Neuronal stem cell (in vitro differentiated cells): ENCODE measurements around the gene ADAD2.

Source experiments
- DNase-seq: peaks from one replicate; pipeline ENCODE4 v3.0.0-alpha.2; 2013; ENCODE audit warnings: low spot score
- H2AFZ ChIP-seq: one replicate; pipeline ENCODE4 v1.6.1; 2013; ENCODE audit warnings: mild to moderate bottlenecking, low read length, inconsistent platforms
- H2AK5ac ChIP-seq: 2 replicates; pipeline ENCODE4 v1.6.1; 2013; ENCODE audit warnings: low read depth, mild to moderate bottlenecking, inconsistent platforms, low read length, moderate library complexity, mixed read lengths
- H2BK120ac ChIP-seq: 2 replicates; pipeline ENCODE4 v1.6.1; 2013; ENCODE audit warnings: low read depth, mild to moderate bottlenecking, inconsistent platforms, low read length, moderate library complexity, mixed read lengths
- H2BK12ac ChIP-seq: one replicate; pipeline ENCODE4 v1.6.1; 2013; ENCODE audit warnings: low read length, inconsistent platforms
- H2BK15ac ChIP-seq: 2 replicates; pipeline ENCODE4 v1.6.1; 2013; ENCODE audit warnings: mild to moderate bottlenecking, low read length, inconsistent platforms, mixed read lengths
- H2BK5ac ChIP-seq: one replicate; pipeline ENCODE4 v1.6.1; 2013; ENCODE audit warnings: inconsistent platforms, mild to moderate bottlenecking, low read length, moderate library complexity
- H3K14ac ChIP-seq: one replicate; pipeline ENCODE4 v1.6.1; 2013; ENCODE audit warnings: low read length, inconsistent platforms
- H3K18ac ChIP-seq: 2 replicates; pipeline ENCODE4 v1.6.1; 2013; ENCODE audit warnings: low read length, inconsistent platforms
- H3K23ac ChIP-seq: 2 replicates; pipeline ENCODE4 v1.6.1; 2013; ENCODE audit warnings: low read depth, mild to moderate bottlenecking, mixed read lengths, low read length, inconsistent platforms; ENCODE audit not compliant: poor library complexity
- H3K27ac ChIP-seq: replicated peaks from 3 replicates; pipeline ENCODE4 v1.5.1; 2013; ENCODE audit warnings: low read length, inconsistent platforms
- H3K27me3 ChIP-seq, 3 experiments: 2 replicates each; pipeline ENCODE4 v1.6.1; 2013; ENCODE audit warnings: low read length in 3 of 3, mild to moderate bottlenecking in 2 of 3, inconsistent platforms in 1 of 3, low read depth in 1 of 3, mixed read lengths in 1 of 3, moderate library complexity in 1 of 3; ENCODE audit not compliant: control insufficient read depth in 3 of 3, insufficient read depth in 3 of 3
- H3K36me3 ChIP-seq, 2 donors: replicated peaks in 1 of 2; 2 replicates each; pipeline ENCODE4 v1.6.1; 2013; ENCODE audit warnings: low read length in 2 of 2; ENCODE audit not compliant: control insufficient read depth in 2 of 2, insufficient read depth in 2 of 2
- H3K4ac ChIP-seq: 2 replicates; pipeline ENCODE4 v1.6.1; 2013; ENCODE audit warnings: inconsistent platforms, mild to moderate bottlenecking, low read length, moderate library complexity
- H3K4me1 ChIP-seq, 2 donors: 1 replicate in 1 of 2; 2 replicates in 1 of 2; pipeline ENCODE4 v1.6.1; 2013; ENCODE audit warnings: low read length in 2 of 2, low read depth in 1 of 2; ENCODE audit not compliant: control insufficient read depth in 2 of 2, insufficient read depth in 1 of 2
- H3K4me2 ChIP-seq: one replicate; pipeline ENCODE4 v1.6.1; 2013; ENCODE audit warnings: mild to moderate bottlenecking, low read length, inconsistent platforms; ENCODE audit not compliant: insufficient read depth, poor library complexity, severe bottlenecking
- H3K4me3 ChIP-seq, 2 donors: 2 replicates each; pipeline ENCODE4 v1.5.1; 2013; ENCODE audit warnings: low read length in 2 of 2, mild to moderate bottlenecking in 2 of 2, inconsistent platforms in 1 of 2, moderate library complexity in 1 of 2
- H3K79me1 ChIP-seq: one replicate; pipeline ENCODE4 v1.6.1; 2013; ENCODE audit warnings: low read depth, mild to moderate bottlenecking, inconsistent platforms, low read length, moderate library complexity
- H3K9ac ChIP-seq: one replicate; pipeline ENCODE4 v1.6.1; 2013; ENCODE audit warnings: mild to moderate bottlenecking, low read depth, low read length, inconsistent platforms; ENCODE audit not compliant: poor library complexity
- H3K9me3 ChIP-seq, 2 donors: replicated peaks in 1 of 2; 2 replicates each; pipeline versions ENCODE3 to v1.6.1; 2013; ENCODE audit warnings: low read length in 2 of 2, mild to moderate bottlenecking in 2 of 2, inconsistent platforms in 1 of 2, low read depth in 1 of 2, mixed read lengths in 1 of 2, moderate library complexity in 1 of 2; ENCODE audit not compliant: control insufficient read depth in 2 of 2, insufficient read depth in 1 of 2
- H4K8ac ChIP-seq: one replicate; pipeline ENCODE4 v1.6.1; 2013; ENCODE audit warnings: low read depth, mild to moderate bottlenecking, inconsistent platforms, low read length, moderate library complexity
- H4K91ac ChIP-seq: one replicate; pipeline ENCODE4 v1.6.1; 2013; ENCODE audit warnings: low read length, low read depth, mild to moderate bottlenecking, inconsistent platforms; ENCODE audit not compliant: poor library complexity
- WGBS, 2 donors: extraction: QIAGEN DNeasy Blood & Tissue Kit; methylation state at CpG; one replicate each; pipeline ENCODE4 v1.1.7; 2013; ENCODE audit warnings: missing lambda C conversion rate in 2 of 2, mixed read lengths in 1 of 2; ENCODE audit not compliant: insufficient read length in 2 of 2, insufficient replicate concordance in 1 of 2; ENCODE audit errors: extremely low coverage in 2 of 2; 5-methylcytosine and 5-hydroxymethylcytosine counted together

ADAD2 gene

GRCh38 chr16:84186685-84187437 is 4.1 kb upstream of the ADAD2 start, which contains the start of gene TAF1C:
Gene TAF1C, minus strand, starts transcription at chr16:84187057. Its CDS starts 2,069 bp downstream, at chr16:84184988.
- peak within 1 kb of the TSS; percentile 80 for H3K23ac ChIP-seq
- H3K36me3 ChIP-seq: peaks cover 20 to 36% of the 10 kb centered on the region in 2 donors
- peak within 1 kb of the TSS; percentile 66 for H3K4me2 ChIP-seq
- no CpG with 5 or more reads among the region's 55 CpGs for WGBS, 2 donors
- peak; percentile 91 for DNase-seq
- peak within 1 kb of the TSS; percentile 99 for H3K9ac ChIP-seq
- peak within 1 kb of the TSS; percentile 96 for H3K18ac ChIP-seq
- peak within 1 kb of the TSS; percentile 98 for H2AFZ ChIP-seq
- peak within 1 kb of the TSS; percentile 90 to 98 for H3K4me3 ChIP-seq
- H2BK120ac ChIP-seq: no peak within 1 kb of the TSS
- peak within 1 kb of the TSS; percentile 76 for H3K14ac ChIP-seq
- H4K8ac ChIP-seq: no peak within 1 kb of the TSS
- H2BK12ac ChIP-seq: peak within 1 kb of the TSS; percentile 86
- no peaks in the 10 kb centered on the region for H3K27me3 ChIP-seq
- no peak within 1 kb of the TSS for H3K4ac ChIP-seq
- peak within 1 kb of the TSS; percentile 55 for H2BK15ac ChIP-seq
- no peak within 1 kb of the TSS for H3K27ac ChIP-seq
- peaks cover 3 to 4% of the 10 kb centered on the region in 2 donors for H3K4me1 ChIP-seq
- no peak within 1 kb of the TSS for H2BK5ac ChIP-seq
- no peaks in the 10 kb centered on the region for H3K9me3 ChIP-seq
- no peak within 1 kb of the TSS for H2AK5ac ChIP-seq
- H3K79me1 ChIP-seq: peaks cover 16% of the 10 kb centered on the region
- H4K91ac ChIP-seq: no peak within 1 kb of the TSS

- no peaks in the 10 kb centered on the region for H3K4me1 ChIP-seq
- H2AK5ac ChIP-seq: peak overlapping the region; percentile 74
- H3K23ac ChIP-seq: no peak overlapping the region
- no peak overlapping the region for H2BK5ac ChIP-seq
- H3K14ac ChIP-seq: no peak overlapping the region
- H3K4me2 ChIP-seq: no peak overlapping the region
- no peak overlapping the region for H3K27ac ChIP-seq
- no CpG with 5 or more reads among the region's 16 CpGs for WGBS, 2 donors
- H3K79me1 ChIP-seq: peaks cover 3% of the 10 kb centered on the region
- H4K8ac ChIP-seq: no peak overlapping the region
- H3K27me3 ChIP-seq: peaks cover 0 to 14% (median 0%) of the 10 kb centered on the region in 3 experiments
- H3K4ac ChIP-seq: no peak overlapping the region
- no peak overlapping the region for H3K4me3 ChIP-seq
- no peak overlapping the region for H3K9ac ChIP-seq
- peak overlapping the region; percentile 27 for H3K18ac ChIP-seq
- H2AFZ ChIP-seq: no peak overlapping the region
- H4K91ac ChIP-seq: no peak overlapping the region
- H3K9me3 ChIP-seq: no peaks in the 10 kb centered on the region
- H3K36me3 ChIP-seq: no peaks in the 10 kb centered on the region
- H2BK120ac ChIP-seq: peak overlapping the region; percentile 93
- no peak for DNase-seq
- H2BK12ac ChIP-seq: no peak overlapping the region
- H2BK15ac ChIP-seq: no peak overlapping the region
These were observed 509 bp downstream of the ADAD2 start for GRCh38 chr16:84191466-84191865.

- Histone ChIP-seq H2BK12ac (no peak overlapping the region), H2BK5ac (no peak overlapping the region), H3K4me2 (no peak overlapping the region), H3K9ac (no peak overlapping the region), H2BK120ac (no peak overlapping the region), H4K91ac (no peak overlapping the region), H3K23ac (no peak overlapping the region), H2AFZ (no peak overlapping the region), H3K27me3 (peaks cover 0 to 33% (median 0%) of the 10 kb centered on the region in 3 experiments), H3K9me3 (no peaks in the 10 kb centered on the region), H2BK15ac (no peak overlapping the region), H3K4me3 (no peak overlapping the region), H3K4me1 (no peaks in the 10 kb centered on the region), H2AK5ac (no peak overlapping the region), H3K27ac (no peak overlapping the region), H3K79me1 (no peaks in the 10 kb centered on the region), H3K36me3 (no peaks in the 10 kb centered on the region), H3K4ac (no peak overlapping the region), H4K8ac (no peak overlapping the region), H3K18ac (no peak overlapping the region), H3K14ac (no peak overlapping the region)
- no peak for DNase-seq
- WGBS, 2 donors: no CpG with 5 or more reads among the region's 7 CpGs
These were observed 2.5 kb downstream of the ADAD2 start for GRCh38 chr16:84193480-84193879.

- peak overlapping the region; percentile 31 for H3K18ac ChIP-seq
- peak overlapping the region; percentile 27 for H3K4ac ChIP-seq
- no peak overlapping the region for H2BK5ac ChIP-seq
- H3K9ac ChIP-seq: no peak overlapping the region
- no peaks in the 10 kb centered on the region for H3K4me1 ChIP-seq
- H3K23ac ChIP-seq: peak overlapping the region; percentile 75
- H3K4me2 ChIP-seq: no peak overlapping the region
- no peak overlapping the region for H2BK12ac ChIP-seq
- no peak for DNase-seq
- H3K27ac ChIP-seq: no peak overlapping the region
- peaks cover 0 to 39% (median 0%) of the 10 kb centered on the region in 3 experiments for H3K27me3 ChIP-seq
- H3K9me3 ChIP-seq: no peaks in the 10 kb centered on the region
- no peaks in the 10 kb centered on the region for H3K79me1 ChIP-seq
- peak overlapping the region; percentile 43 for H3K14ac ChIP-seq
- no peak overlapping the region for H4K8ac ChIP-seq
- H3K36me3 ChIP-seq: no peaks in the 10 kb centered on the region
- peak overlapping the region; percentile 67 for H2BK15ac ChIP-seq
- H2BK120ac ChIP-seq: no peak overlapping the region
- H3K4me3 ChIP-seq: no peak overlapping the region
- peak overlapping the region; percentile 74 for H2AK5ac ChIP-seq
- H2AFZ ChIP-seq: no peak overlapping the region
- no peak overlapping the region for H4K91ac ChIP-seq
- no CpG with 5 or more reads among the region's 11 CpGs for WGBS, 2 donors
These were observed 3.1 kb downstream of the ADAD2 start for GRCh38 chr16:84194018-84194417.
